Left lung (tissue), 10 donors: Measurements from ENCODE around the gene ARFGAP2. TPM values are rescaled to one million over a fixed set of nuclear protein-coding genes. Genes with fewer than 3 reads are reported as not detected.

ENCODE experiments used
- ATAC-seq: fragments of 200-7000 bp; cut with Tn5 transposase; one replicate; pipeline ENCODE4 v1.9.1; 2020; ENCODE audit warnings: moderate library complexity
- DNase-seq, 4 donors: peaks; one replicate each; pipeline ENCODE4 v3.0.0-alpha.2; 2013 to 2020
- H3K27ac ChIP-seq, 2 donors: fragments of 200-600 bp; sonication (generic) in 1 of 2; one replicate each; pipeline versions ENCODE4 v1.5.0 to v1.8.0; 2020 to 2021
- H3K27me3 ChIP-seq, 2 donors: fragments of 200-600 bp; sonication (generic) in 1 of 2; one replicate each; pipeline versions ENCODE4 v1.5.0 to v1.8.0; 2020 to 2021
- H3K36me3 ChIP-seq, 2 donors: fragments of 200-600 bp; sonication (generic) in 1 of 2; one replicate each; pipeline versions ENCODE4 v1.5.0 to v1.8.0; 2020 to 2021
- H3K4me1 ChIP-seq, 2 donors: fragments of 200-600 bp; one replicate each; pipeline ENCODE4 v1.8.0; 2021
- H3K4me3 ChIP-seq, 2 donors: fragments of 200-600 bp; sonication (generic) in 1 of 2; one replicate each; pipeline versions ENCODE4 v1.5.0 to v1.8.0; 2020 to 2021; ENCODE audit warnings: mild to moderate bottlenecking in 1 of 2
- H3K9me3 ChIP-seq, 2 donors: fragments of 200-600 bp; sonication (generic) in 1 of 2; one replicate each; pipeline versions ENCODE4 v1.5.0 to v1.8.0; 2020 to 2021
- CTCF ChIP-seq, 2 donors: fragments of 200-600 bp; sonication (generic) in 1 of 2; IDR thresholded peaks; one replicate each; pipeline versions ENCODE4 v1.5.0 to v1.8.0; 2021; ENCODE audit warnings: antibody characterized with exemption in 2 of 2
- intact Hi-C, 2 donors: fragments of 100-400 bp; cut with DNase I; formaldehyde crosslinking; loops; one replicate each; pipeline versions ENCODE4 v1.11.2 to v1.14.2; 2022
- polyA plus RNA-seq, 6 donors: library from polyadenylated mRNA; unstranded; fragments of 120-200 nt; gene quantifications; one replicate each; pipeline ENCODE4 v1.2.1, GENCODE V29; 2013; ENCODE audit not compliant: insufficient read length in 6 of 6
- total RNA-seq, 2 donors: library from RNA; stranded (reverse); fragmentation: NEBNext Ultra II Directional; extraction: Animal tissue kit (Norgen Biotek cat#: 25700); gene quantifications; one replicate each; pipeline ENCODE4 v1.2.1, GENCODE V29; 2021
- donor health status: DM: no; HTN: yes; CAD: no.
- donor health status: DM: no; HTN: no; CAD: no.

The ARFGAP2 gene
- total and polyA plus RNA-seq, 8 donors = 79.1 to 103 (median 92.4) TPM

GRCh38 chr11:47143322-47143721 is 33.4 kb downstream of the ARFGAP2 start:
- H3K4me3 ChIP-seq = no peak overlapping the region
- TF ChIP-seq CTCF (IDR thresholded peaks at IDR 0.05) = no peak
- H3K4me1 ChIP-seq = no peaks in the 10 kb centered on the region
- H3K36me3 ChIP-seq = no peaks in the 10 kb centered on the region
- H3K27me3 ChIP-seq = no peaks in the 10 kb centered on the region
- H3K27ac ChIP-seq = no peak overlapping the region
- ATAC-seq (peak; percentile 65), DNase-seq (peak in 1 of 4 donors; percentile 50)
- intact Hi-C loops = no loop called here
- H3K9me3 ChIP-seq = no peaks in the 10 kb centered on the region

- Histone ChIP-seq H3K27me3 (no peaks in the 10 kb centered on the region), H3K36me3 (peaks cover 0 to 6% of the 10 kb centered on the region in 2 donors), H3K9me3 (no peaks in the 10 kb centered on the region), H3K4me1 (no peaks in the 10 kb centered on the region), H3K4me3 (no peak overlapping the region), H3K27ac (no peak overlapping the region)
- ATAC-seq = no peak
- TF ChIP-seq CTCF (IDR thresholded peaks at IDR 0.05) = no peak
- intact Hi-C loops = no loop called here
- DNase-seq = no peak
Observed at GRCh38 chr11:47139878-47140277, 36.8 kb downstream of the ARFGAP2 start.

- H3K9me3 ChIP-seq = no peaks in the 10 kb centered on the region
- no peak for TF ChIP-seq CTCF (IDR thresholded peaks at IDR 0.05)
- H3K27ac ChIP-seq = no peak overlapping the region
- H3K4me3 ChIP-seq = no peak overlapping the region
- H3K4me1 ChIP-seq = no peaks in the 10 kb centered on the region
- ATAC-seq = no peak
- H3K36me3 ChIP-seq = peaks cover 0 to 6% of the 10 kb centered on the region in 2 donors
- no peak for DNase-seq
- intact Hi-C loops = no loop called here
- H3K27me3 ChIP-seq = no peaks in the 10 kb centered on the region
Observed at GRCh38 chr11:47137476-47137875, 39.2 kb downstream of the ARFGAP2 start.

GRCh38 chr11:47136921-47137320 is 39.8 kb downstream of the ARFGAP2 start:
- no peak for TF ChIP-seq CTCF (IDR thresholded peaks at IDR 0.05)
- no peak overlapping the region for H3K27ac ChIP-seq
- no peaks in the 10 kb centered on the region for H3K9me3 ChIP-seq
- H3K36me3 ChIP-seq = peaks cover 0 to 6% of the 10 kb centered on the region in 2 donors
- H3K4me3 ChIP-seq = no peak overlapping the region
- H3K4me1 ChIP-seq = no peaks in the 10 kb centered on the region
- no peaks in the 10 kb centered on the region for H3K27me3 ChIP-seq
- intact Hi-C loops = no loop called here
- no peak for DNase-seq
- no peak for ATAC-seq

GRCh38 chr11:47136327-47136726 is 40.4 kb downstream of the ARFGAP2 start:
- Histone ChIP-seq H3K9me3 (no peaks in the 10 kb centered on the region), H3K36me3 (peaks cover 0 to 6% of the 10 kb centered on the region in 2 donors), H3K4me1 (no peaks in the 10 kb centered on the region), H3K27ac (no peak overlapping the region), H3K27me3 (no peaks in the 10 kb centered on the region), H3K4me3 (no peak overlapping the region)
- no peak for TF ChIP-seq CTCF (IDR thresholded peaks at IDR 0.05)
- ATAC-seq = no peak
- intact Hi-C loops = no loop called here
- no peak for DNase-seq
